ENCODE data around the gene GLRX3. TPM values are rescaled to one million over a fixed set of nuclear protein-coding genes. Genes with fewer than 3 reads are reported as not detected.

GLRX3 gene
- total RNA-seq, 1 experiment from 2014 or later: 191 TPM

GRCh38 chr10:130161331-130161730 is 25.1 kb downstream of the GLRX3 start:
- no TSS peak for BruUV-seq (replicated peaks)
- Mint-ChIP-seq H3K4me3 (ENCODE audit: unreplicated experiment) (no peak overlapping the region), H3K27me3 (ENCODE audit: insufficient read depth, unreplicated experiment) (no peaks in the 10 kb centered on the region), H3K27ac (ENCODE audit: unreplicated experiment) (no peak overlapping the region), H3K9me3 (ENCODE audit: unreplicated experiment) (no peaks in the 10 kb centered on the region), H3K4me1 (ENCODE audit: low read depth, unreplicated experiment) (no peaks in the 10 kb centered on the region), H3K36me3 (ENCODE audit: insufficient read depth, unreplicated experiment) (peaks cover 50% of the 10 kb centered on the region)
- no peaks in the 10 kb centered on the region for H3K4me1 ChIP-seq
- no peak for TF ChIP-seq CTCF (IDR thresholded peaks at IDR 0.05; ENCODE audit: insufficient read depth in 1 of 2, low read depth in 1 of 2, low read length in 1 of 2, severe bottlenecking in 1 of 2, unreplicated experiment in 1 of 2)
- peaks cover 2% of the 10 kb centered on the region for H3K36me3 ChIP-seq (ENCODE audit: control insufficient read depth, insufficient read depth, low read length)
- no peaks in the 10 kb centered on the region for H3K27me3 ChIP-seq (replicated peaks; ENCODE audit: control insufficient read depth, insufficient read depth, low read length)
- H3K9me3 ChIP-seq: no peaks in the 10 kb centered on the region
- ChIA-PET POLR2A (no interaction called here), CTCF (no interaction called here)
- DNase-seq: no peak
- intact Hi-C loops (cut with micrococcal nuclease; ENCODE audit: unreplicated experiment): no loop called here
- no peak overlapping the region for H3K4me3 ChIP-seq (ENCODE audit: low read depth, low read length)

- no TSS peak for BruUV-seq (replicated peaks)
- H3K27me3 Mint-ChIP-seq (ENCODE audit: insufficient read depth, unreplicated experiment): no peaks in the 10 kb centered on the region
- no peak for DNase-seq
- peaks cover 1% of the 10 kb centered on the region for H3K36me3 ChIP-seq (ENCODE audit: control insufficient read depth, insufficient read depth, low read length)
- H3K4me3 Mint-ChIP-seq (ENCODE audit: unreplicated experiment): no peak overlapping the region
- H3K4me1 Mint-ChIP-seq (ENCODE audit: low read depth, unreplicated experiment): no peaks in the 10 kb centered on the region
- CTCF ChIA-PET: no interaction called here
- H3K4me3 ChIP-seq (ENCODE audit: low read depth, low read length): no peak overlapping the region
- H3K9me3 Mint-ChIP-seq (ENCODE audit: unreplicated experiment): no peaks in the 10 kb centered on the region
- H3K36me3 Mint-ChIP-seq (ENCODE audit: insufficient read depth, unreplicated experiment): peaks cover 59% of the 10 kb centered on the region
- H3K9me3 ChIP-seq: no peaks in the 10 kb centered on the region
- POLR2A ChIA-PET: no interaction called here
- H3K27me3 ChIP-seq (replicated peaks; ENCODE audit: control insufficient read depth, insufficient read depth, low read length): no peaks in the 10 kb centered on the region
- no peak for TF ChIP-seq CTCF (IDR thresholded peaks at IDR 0.05; ENCODE audit: insufficient read depth in 1 of 2, low read depth in 1 of 2, low read length in 1 of 2, severe bottlenecking in 1 of 2, unreplicated experiment in 1 of 2)
- no peaks in the 10 kb centered on the region for H3K4me1 ChIP-seq
- no peak overlapping the region for H3K27ac Mint-ChIP-seq (ENCODE audit: unreplicated experiment)
- intact Hi-C loops (cut with micrococcal nuclease; ENCODE audit: unreplicated experiment): no loop called here
Measured at GRCh38 chr10:130167193-130167592, 31.0 kb downstream of the GLRX3 start.

- H3K36me3 ChIP-seq (ENCODE audit: control insufficient read depth, insufficient read depth, low read length): peaks cover 1% of the 10 kb centered on the region; the same call in 1 of the 2 replicates
- Mint-ChIP-seq H3K27me3 (ENCODE audit: insufficient read depth, unreplicated experiment) (no peaks in the 10 kb centered on the region), H3K27ac (ENCODE audit: unreplicated experiment) (no peak overlapping the region), H3K4me1 (ENCODE audit: low read depth, unreplicated experiment) (no peaks in the 10 kb centered on the region), H3K9me3 (ENCODE audit: unreplicated experiment) (no peaks in the 10 kb centered on the region), H3K4me3 (ENCODE audit: unreplicated experiment) (no peak overlapping the region), H3K36me3 (ENCODE audit: insufficient read depth, unreplicated experiment) (peaks cover 58% of the 10 kb centered on the region)
- H3K9me3 ChIP-seq: no peaks in the 10 kb centered on the region
- H3K4me1 ChIP-seq: no peaks in the 10 kb centered on the region
- H3K27me3 ChIP-seq (replicated peaks; ENCODE audit: control insufficient read depth, insufficient read depth, low read length): no peaks in the 10 kb centered on the region
- no peak for DNase-seq
- TF ChIP-seq CTCF (IDR thresholded peaks at IDR 0.05; ENCODE audit: insufficient read depth in 1 of 2, low read depth in 1 of 2, low read length in 1 of 2, severe bottlenecking in 1 of 2, unreplicated experiment in 1 of 2): no peak
- BruUV-seq (replicated peaks): no TSS peak
- H3K4me3 ChIP-seq (ENCODE audit: low read depth, low read length): no peak overlapping the region
- POLR2A ChIA-PET: no interaction called here
- CTCF ChIA-PET: no interaction called here
- intact Hi-C loops (cut with micrococcal nuclease; ENCODE audit: unreplicated experiment): no loop called here
Measured at GRCh38 chr10:130167707-130168106, 31.5 kb downstream of the GLRX3 start.
